Sigmoid colon (tissue), 7 donors: Measurements from ENCODE around the gene HTATIP2. TPM values are rescaled to one million over a fixed set of nuclear protein-coding genes. Genes with fewer than 3 reads are reported as not detected.

ENCODE experiments used
- DNase-seq: peaks from one replicate; pipeline ENCODE4 v3.0.0-alpha.2; 2019
- H3K27ac ChIP-seq, 4 donors: fragments of 200-600 bp; sonication (generic); one replicate each; pipeline ENCODE4 v1.5.1; 2016 to 2019; ENCODE audit warnings: mild to moderate bottlenecking in 1 of 4
- H3K27me3 ChIP-seq, 3 donors: fragments of 200-600 bp; sonication (generic); one replicate each; pipeline ENCODE4 v1.5.1; 2019; ENCODE audit warnings: mild to moderate bottlenecking in 1 of 3
- H3K36me3 ChIP-seq, 4 donors: fragments of 200-600 bp; sonication (generic); one replicate each; pipeline ENCODE4 v1.5.1; 2016 to 2019
- H3K4me1 ChIP-seq, 4 donors: fragments of 200-600 bp; sonication (generic); one replicate each; pipeline ENCODE4 v1.5.1; 2017 to 2019
- H3K4me3 ChIP-seq, 4 donors: fragments of 200-600 bp; sonication (generic); one replicate each; pipeline ENCODE4 v1.5.1; 2017 to 2019; ENCODE audit warnings: mild to moderate bottlenecking in 2 of 4, moderate library complexity in 1 of 4
- H3K9me3 ChIP-seq, 4 donors: fragments of 200-600 bp in 3 of 4; sonication (generic) in 3 of 4; one replicate each; pipeline versions ENCODE4 v1.5.1 to v1.6.1; 2013 to 2019
- CTCF ChIP-seq, 4 experiments: fragments of 450-650 bp in 3 of 4; fragments of 200-600 bp in 1 of 4; IDR thresholded peaks; one replicate each; pipeline ENCODE4 v1.5.1; 2016 to 2019; ENCODE audit warnings: antibody characterized with exemption in 4 of 4, mild to moderate bottlenecking in 3 of 4, moderate library complexity in 2 of 4
- EP300 ChIP-seq, 4 donors: sonication (generic); formaldehyde crosslinking; IDR thresholded peaks; one replicate each; pipeline ENCODE4 v1.6.1; 2017; ENCODE audit warnings: antibody characterized with exemption in 4 of 4
- POLR2A ChIP-seq, 2 donors: fragments of 450-650 bp; IDR thresholded peaks; one replicate each; pipeline ENCODE4 v1.6.1; 2016; ENCODE audit warnings: antibody characterized with exemption in 2 of 2, mild to moderate bottlenecking in 2 of 2, moderate library complexity in 2 of 2
- POLR2AphosphoS5 ChIP-seq, 4 donors: sonication (generic); formaldehyde crosslinking; IDR thresholded peaks; one replicate each; pipeline ENCODE4 v1.6.1; 2017; ENCODE audit warnings: antibody characterized with exemption in 4 of 4
- WGBS, 2 donors: extraction: QIAGEN DNeasy Blood & Tissue Kit; methylation state at CpG; one replicate each; pipeline ENCODE4 v1.1.7; 2013; 5-methylcytosine and 5-hydroxymethylcytosine counted together
- intact Hi-C: fragments of 100-400 bp; cut with DNase I; formaldehyde crosslinking; loops from one replicate; pipeline ENCODE4 v1.15.1; 2023
- polyA plus RNA-seq, 3 donors: library from polyadenylated mRNA; stranded (reverse); fragments of 200-250 nt; gene quantifications; one replicate each; pipeline ENCODE4 v1.2.3, GENCODE V29; 2013
- total RNA-seq, 4 donors: library from RNA; depleted of rRNA; stranded (reverse); fragments of >200 nt; gene quantifications; one replicate each; pipeline ENCODE4 v1.1.0, GENCODE V29; 2016
- donor health status: healthy with polysubstance abuse.
- donor health status: Bipolar disorder and iron deficiency.
- donor health status: healthy.

Gene HTATIP2
- total and polyA plus RNA-seq, 7 donors: 12.2 to 318 (median 58.1) TPM

DNA sequence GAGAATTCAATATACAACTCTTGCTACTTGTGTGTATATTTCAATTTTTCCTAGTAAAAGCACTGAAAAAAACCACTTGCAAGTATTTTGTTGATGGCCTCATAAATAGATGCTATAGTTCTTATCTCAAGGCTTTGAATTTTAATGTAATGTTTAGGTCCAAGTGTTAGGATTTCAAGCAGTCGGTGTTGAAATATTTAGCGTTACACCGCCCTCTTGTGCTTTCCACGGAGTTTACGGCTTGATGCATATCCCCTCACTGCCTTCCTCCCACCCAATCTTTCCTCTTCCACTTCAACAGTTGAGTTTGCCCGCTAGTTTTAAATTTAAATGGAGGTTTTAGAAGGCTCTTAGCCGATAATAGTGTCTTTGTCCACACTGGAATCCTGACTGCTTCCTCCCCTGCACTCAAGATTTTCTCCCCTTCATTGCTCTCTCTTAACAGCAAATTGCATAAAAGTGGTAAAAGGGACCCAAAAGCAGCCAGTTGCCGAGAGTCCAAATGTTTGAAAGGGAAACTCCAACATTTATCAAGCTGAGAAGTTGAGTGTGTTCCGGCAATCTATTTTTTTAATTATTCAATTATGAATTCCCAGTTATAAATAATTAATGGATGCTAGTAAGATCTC lies 25.9 kb upstream of the HTATIP2 start:
- Histone ChIP-seq H3K36me3 (no peaks in the 10 kb centered on the region), H3K4me1 (peaks cover 0 to 3% (median 0%) of the 10 kb centered on the region in 4 donors), H3K4me3 (no peak overlapping the region), H3K27me3 (peaks cover 5 to 17% (median 8%) of the 10 kb centered on the region in 3 donors), H3K9me3 (no peaks in the 10 kb centered on the region), H3K27ac (no peak overlapping the region)
- intact Hi-C loops: no loop called here
- TF ChIP-seq EP300 (IDR thresholded peaks at IDR 0.05) (no peak), CTCF (IDR thresholded peaks at IDR 0.05) (peak in 1 of 4 experiments; percentile 10)
- WGBS, 2 donors: 22 to 28% methylated on average over 9 of the region's 9 CpGs
- DNase-seq: no peak

DNA sequence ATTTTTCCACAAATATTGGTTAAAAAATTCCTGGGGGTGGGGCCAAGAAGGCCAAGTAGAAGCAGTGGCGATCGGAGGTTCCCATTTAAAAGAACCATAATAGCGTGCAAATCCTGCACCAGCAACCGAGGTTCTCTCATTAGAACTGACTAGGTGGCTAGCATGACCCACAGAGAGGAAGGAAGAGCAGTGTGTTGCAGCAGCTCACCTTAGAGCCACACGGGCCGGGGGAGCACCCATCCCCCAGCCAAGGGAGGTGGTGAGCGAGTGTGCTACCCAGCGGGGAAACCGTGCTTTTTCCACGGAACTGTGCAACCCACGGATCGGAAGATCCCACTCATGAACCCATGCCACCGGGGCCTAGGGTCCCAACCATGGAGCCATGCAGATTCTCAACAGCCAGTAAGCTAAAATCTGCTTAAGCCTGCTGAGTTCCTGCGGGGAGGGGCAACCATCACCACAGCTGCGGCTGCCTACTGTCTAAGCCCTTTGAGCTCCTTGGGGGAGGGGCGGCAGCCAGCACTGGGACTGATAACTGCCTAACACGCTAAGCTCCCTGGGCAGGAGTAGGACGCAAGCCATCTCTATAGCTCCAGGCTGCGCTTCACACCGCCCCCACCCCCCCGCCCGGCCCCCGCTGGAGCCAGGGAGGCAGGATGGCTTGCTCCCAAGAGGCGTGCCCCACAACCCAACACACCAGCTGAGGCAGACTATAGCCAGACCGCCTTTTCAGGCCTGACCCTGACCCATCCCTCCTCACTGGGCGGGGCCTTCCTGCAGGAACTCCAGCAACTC lies 21.0 kb upstream of the HTATIP2 start:
- TF ChIP-seq EP300 (IDR thresholded peaks at IDR 0.05) (no peak), POLR2A (IDR thresholded peaks at IDR 0.05) (no peak), CTCF (IDR thresholded peaks at IDR 0.05) (no peak), POLR2AphosphoS5 (IDR thresholded peaks at IDR 0.05) (no peak)
- Histone ChIP-seq H3K27ac (no peak overlapping the region), H3K9me3 (no peaks in the 10 kb centered on the region), H3K27me3 (peaks cover 7 to 19% (median 10%) of the 10 kb centered on the region in 3 donors), H3K4me3 (no peak overlapping the region), H3K4me1 (peaks cover 0 to 6% (median 0%) of the 10 kb centered on the region in 4 donors), H3K36me3 (no peaks in the 10 kb centered on the region)
- intact Hi-C loops: no loop called here
- WGBS, 2 donors: 36 to 67% methylated on average over 26 of the region's 26 CpGs
- DNase-seq: no peak

GRCh38 chr11:20351136-20351535 lies 12.4 kb upstream of the HTATIP2 start:
- DNase-seq: no peak
- WGBS, 2 donors: 36 to 74% methylated on average over 7 of the region's 7 CpGs
- no peak overlapping the region for H3K4me3 ChIP-seq
- no peaks in the 10 kb centered on the region for H3K4me1 ChIP-seq
- H3K27me3 ChIP-seq: no peaks in the 10 kb centered on the region
- no peaks in the 10 kb centered on the region for H3K9me3 ChIP-seq
- H3K27ac ChIP-seq: no peak overlapping the region
- intact Hi-C loops: loop anchor here (10.0 kb wide), 1 partner anchor 796 kb away; no protein-coding TSS in a partner anchor
- no peaks in the 10 kb centered on the region for H3K36me3 ChIP-seq
- TF ChIP-seq CTCF (IDR thresholded peaks at IDR 0.05): no peak
- TF ChIP-seq POLR2AphosphoS5 (IDR thresholded peaks at IDR 0.05): no peak
- TF ChIP-seq EP300 (IDR thresholded peaks at IDR 0.05): no peak
- TF ChIP-seq POLR2A (IDR thresholded peaks at IDR 0.05): no peak

- Histone ChIP-seq H3K4me1 (no peaks in the 10 kb centered on the region), H3K36me3 (no peaks in the 10 kb centered on the region), H3K9me3 (no peaks in the 10 kb centered on the region), H3K27ac (no peak overlapping the region), H3K4me3 (no peak overlapping the region), H3K27me3 (no peaks in the 10 kb centered on the region)
- intact Hi-C loops: loop anchor here (2.0 to 10.0 kb wide), 2 partner anchors 223 to 797 kb away; no protein-coding TSS in a partner anchor
- TF ChIP-seq CTCF (IDR thresholded peaks at IDR 0.05) (no peak), POLR2AphosphoS5 (IDR thresholded peaks at IDR 0.05) (no peak), EP300 (IDR thresholded peaks at IDR 0.05) (no peak), POLR2A (IDR thresholded peaks at IDR 0.05) (no peak)
- DNase-seq: no peak
- 20 to 53% methylated on average over 2 of the region's 2 CpGs for WGBS, 2 donors
These were observed 11.7 kb upstream of the HTATIP2 start for GRCh38 chr11:20351751-20352262.
